IPS-15b (cell line): ENCODE measurements around the gene SLC6A7.

Experiments
- H3K27me3 ChIP-seq: one replicate; pipeline ENCODE4 v1.6.1; 2013; ENCODE audit warnings: low read length; ENCODE audit not compliant: control insufficient read depth, insufficient read depth
- H3K36me3 ChIP-seq: one replicate; pipeline ENCODE4 v1.6.1; 2013; ENCODE audit warnings: low read length; ENCODE audit not compliant: control insufficient read depth, insufficient read depth
- H3K4me1 ChIP-seq: one replicate; pipeline ENCODE4 v1.6.1; 2013; ENCODE audit warnings: mild to moderate bottlenecking, low read length; ENCODE audit not compliant: control insufficient read depth, insufficient read depth
- H3K4me3 ChIP-seq: one replicate; pipeline ENCODE4 v1.5.1; 2013; ENCODE audit warnings: low read depth, low read length
- H3K9ac ChIP-seq: one replicate; pipeline ENCODE4 v1.6.1; 2013; ENCODE audit warnings: low read depth, mild to moderate bottlenecking, low read length
- H3K9me3 ChIP-seq: one replicate; pipeline ENCODE4 v1.6.1; 2013; ENCODE audit warnings: mild to moderate bottlenecking, low read length; ENCODE audit not compliant: control insufficient read depth, insufficient read depth

SLC6A7 gene

DNA sequence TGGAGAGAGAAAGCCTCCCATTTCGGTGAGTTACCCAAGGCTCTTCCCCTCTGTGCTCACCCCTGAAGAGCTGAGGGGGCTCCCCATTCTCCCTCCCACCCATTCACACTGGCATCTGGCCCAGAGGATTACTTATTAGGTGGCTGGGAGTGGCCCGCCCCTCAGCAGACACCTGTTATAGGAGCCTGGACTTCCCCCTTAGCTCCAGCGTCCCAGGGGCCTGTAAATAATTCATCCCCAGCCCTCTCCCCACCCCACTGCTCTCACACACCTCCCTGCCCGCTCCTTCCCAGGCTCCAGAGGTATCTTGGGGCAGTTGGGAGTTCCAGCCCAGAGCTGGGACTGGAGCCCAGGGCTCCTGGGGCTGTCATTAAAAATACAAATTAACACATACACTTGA, 11.6 kb upstream of the SLC6A7 start:
- H3K4me1 ChIP-seq: peaks cover 2% of the 10 kb centered on the region
- peaks cover 23% of the 10 kb centered on the region for H3K27me3 ChIP-seq
- no peaks in the 10 kb centered on the region for H3K9me3 ChIP-seq
- no peaks in the 10 kb centered on the region for H3K36me3 ChIP-seq
- no peak overlapping the region for H3K9ac ChIP-seq
- H3K4me3 ChIP-seq: no peak overlapping the region

DNA sequence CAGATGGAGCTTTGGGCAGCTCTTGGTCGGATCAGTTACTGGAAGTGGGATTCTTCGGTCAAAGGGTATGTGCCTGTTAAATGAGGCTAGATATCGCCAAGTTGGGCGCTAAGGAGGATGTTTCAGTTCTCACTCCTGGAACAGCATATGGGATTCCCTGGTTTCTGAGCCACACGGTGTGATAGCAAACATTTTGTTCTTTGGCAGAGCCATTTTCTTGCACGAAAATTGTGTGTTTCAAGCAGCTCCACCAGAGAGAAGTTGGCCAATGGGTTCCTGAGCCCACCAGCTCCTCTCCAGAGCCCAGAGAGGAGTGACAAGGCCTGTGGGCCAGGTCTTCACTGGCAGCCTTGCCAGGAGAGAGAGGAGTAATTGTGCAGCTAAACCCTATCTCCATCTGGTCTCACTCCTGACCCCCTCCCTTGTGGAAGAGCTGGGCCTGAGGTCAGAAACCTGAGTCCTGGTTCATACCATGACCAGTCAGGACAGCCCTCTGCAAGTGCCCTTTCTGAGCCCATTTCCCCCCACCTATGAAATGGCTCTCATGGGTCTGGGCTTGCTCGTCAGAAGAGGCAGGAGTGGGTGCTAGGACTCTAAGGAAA, 10.7 kb upstream of the SLC6A7 start:
- H3K9me3 ChIP-seq: no peaks in the 10 kb centered on the region
- H3K36me3 ChIP-seq: no peaks in the 10 kb centered on the region
- peaks cover 22% of the 10 kb centered on the region for H3K27me3 ChIP-seq
- H3K9ac ChIP-seq: no peak overlapping the region
- peaks cover 2% of the 10 kb centered on the region for H3K4me1 ChIP-seq
- H3K4me3 ChIP-seq: no peak overlapping the region

DNA sequence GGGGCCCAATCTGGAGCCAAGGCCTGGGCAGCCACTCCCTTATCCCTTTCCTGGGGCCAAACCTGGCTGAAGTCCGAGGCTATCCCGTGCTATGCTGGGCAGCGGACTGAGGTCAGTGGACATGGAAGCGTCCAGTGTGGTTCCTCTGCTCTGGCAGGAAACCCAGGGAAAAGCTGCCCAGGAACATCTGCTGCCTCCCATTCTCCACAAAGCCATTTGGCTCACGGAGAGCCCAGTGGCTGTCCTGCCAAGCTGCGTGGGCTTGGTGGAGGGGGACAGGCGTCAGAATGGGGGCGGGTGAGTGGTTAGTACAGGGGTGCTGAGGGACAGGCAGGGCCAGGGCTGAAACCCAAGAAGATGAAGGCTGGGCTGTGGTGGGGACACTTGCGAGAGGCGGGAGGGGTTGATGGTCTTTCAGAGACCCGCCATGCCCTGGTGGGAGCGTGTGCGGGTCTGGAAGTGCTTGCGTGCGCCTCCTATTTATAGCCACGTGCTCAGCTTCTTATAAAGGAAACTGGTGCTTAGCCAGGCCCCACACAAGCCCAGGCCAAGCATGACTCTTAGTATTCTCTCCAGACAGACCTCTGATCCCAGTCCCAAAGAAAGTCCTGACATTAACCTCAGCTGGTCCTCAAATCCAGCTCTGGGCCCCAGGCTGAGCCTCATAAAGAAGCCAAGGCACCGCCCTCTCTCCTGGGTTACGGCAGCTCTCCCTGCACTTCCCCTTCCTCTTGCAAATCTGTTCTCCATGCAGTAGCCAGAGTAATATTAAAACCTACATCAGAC, 9.4 kb upstream of the SLC6A7 start:
- no peak overlapping the region for H3K4me3 ChIP-seq
- peaks cover 5% of the 10 kb centered on the region for H3K4me1 ChIP-seq
- no peaks in the 10 kb centered on the region for H3K9me3 ChIP-seq

DNA sequence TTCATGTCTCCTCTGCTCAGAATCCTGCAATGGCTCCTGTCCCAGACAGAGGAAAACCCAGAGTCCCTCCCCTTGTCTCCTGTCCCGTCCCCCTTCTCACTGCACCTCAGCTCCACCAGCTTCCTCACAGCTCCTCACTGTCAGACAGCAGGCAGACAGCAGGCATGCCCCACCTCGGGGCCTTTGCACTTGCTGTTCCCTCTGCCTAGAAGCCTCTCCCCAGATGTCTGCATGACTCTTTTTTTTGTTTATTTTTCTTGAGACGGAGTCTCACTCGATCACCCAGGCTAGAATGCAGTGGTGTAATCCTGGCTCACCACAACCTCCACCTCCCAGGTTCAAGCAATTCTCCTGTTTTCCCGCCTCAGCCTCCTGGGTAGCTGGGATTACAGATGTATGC, 8.8 kb upstream of the SLC6A7 start:
- Histone ChIP-seq H3K4me3 (no peak overlapping the region), H3K27me3 (peaks cover 28% of the 10 kb centered on the region), H3K36me3 (no peaks in the 10 kb centered on the region), H3K4me1 (peaks cover 8% of the 10 kb centered on the region), H3K9me3 (no peaks in the 10 kb centered on the region), H3K9ac (no peak overlapping the region)

More for the DNA sequence above, 9.4 kb upstream of the SLC6A7 start:
- Histone ChIP-seq H3K36me3 (no peaks in the 10 kb centered on the region), H3K27me3 (peaks cover 23% of the 10 kb centered on the region), H3K9ac (peak overlapping the region; percentile 37)

DNA sequence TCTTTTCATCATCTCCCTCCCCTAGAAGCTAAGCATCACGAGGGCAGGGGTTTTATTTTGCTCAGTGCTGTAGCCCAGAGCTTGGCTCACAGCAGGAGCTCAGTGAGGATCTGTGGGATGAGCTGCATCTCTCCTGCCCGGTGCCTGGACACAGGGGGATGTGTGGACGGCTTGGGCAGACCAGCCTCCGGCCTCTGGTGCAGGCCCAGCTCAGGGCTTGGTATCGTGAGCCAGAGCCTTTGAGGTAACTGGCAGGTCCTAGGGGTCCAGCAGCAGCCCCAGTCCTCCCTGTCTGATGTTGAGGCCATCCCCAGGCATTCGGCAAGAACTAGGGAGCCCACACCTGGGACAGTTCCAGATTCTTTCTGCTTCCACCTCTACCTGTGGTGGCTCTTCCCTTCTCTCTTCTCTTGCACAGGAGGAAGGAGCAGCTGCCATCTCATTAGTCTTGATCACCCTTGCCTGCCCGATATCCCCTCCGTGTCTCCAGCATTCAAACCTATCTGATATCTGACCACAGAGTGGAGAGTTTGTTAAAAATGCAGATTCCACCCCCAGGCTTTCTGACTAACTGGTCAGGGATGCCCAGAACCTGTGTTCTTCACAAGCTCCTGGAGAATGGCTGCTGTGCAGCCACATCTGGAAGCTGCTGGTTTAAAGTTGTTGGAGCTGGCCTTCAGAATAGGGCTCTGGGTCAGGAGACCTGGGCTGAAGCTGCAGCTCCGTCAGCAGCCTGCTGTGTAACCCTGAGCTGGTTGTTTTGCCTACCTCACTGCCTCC, 7.9 kb upstream of the SLC6A7 start:
- H3K4me3 ChIP-seq: no peak overlapping the region
- no peak overlapping the region for H3K9ac ChIP-seq
- H3K4me1 ChIP-seq: peaks cover 12% of the 10 kb centered on the region
- H3K36me3 ChIP-seq: no peaks in the 10 kb centered on the region
- H3K27me3 ChIP-seq: peaks cover 34% of the 10 kb centered on the region
- H3K9me3 ChIP-seq: no peaks in the 10 kb centered on the region

DNA sequence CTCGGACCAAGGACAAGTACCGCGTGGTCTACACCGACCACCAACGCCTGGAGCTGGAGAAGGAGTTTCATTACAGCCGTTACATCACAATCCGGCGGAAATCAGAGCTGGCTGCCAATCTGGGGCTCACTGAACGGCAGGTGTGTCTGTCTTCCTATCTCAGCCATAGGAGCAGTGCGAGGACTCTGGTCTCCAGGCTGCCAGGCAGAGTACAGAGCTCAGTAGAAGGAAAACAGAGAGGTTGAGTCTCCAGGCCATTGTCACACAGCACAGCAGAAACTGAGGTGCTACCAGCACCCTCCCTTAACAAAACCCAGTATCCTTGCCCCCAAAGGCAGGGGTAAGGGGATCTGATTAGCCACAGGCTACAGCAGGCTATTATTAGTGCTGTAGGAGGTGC, 7.1 kb upstream of the SLC6A7 start:
- Histone ChIP-seq H3K4me1 (peaks cover 12% of the 10 kb centered on the region), H3K36me3 (no peaks in the 10 kb centered on the region), H3K9me3 (no peaks in the 10 kb centered on the region), H3K4me3 (no peak overlapping the region), H3K27me3 (peaks cover 42% of the 10 kb centered on the region), H3K9ac (no peak overlapping the region)

DNA sequence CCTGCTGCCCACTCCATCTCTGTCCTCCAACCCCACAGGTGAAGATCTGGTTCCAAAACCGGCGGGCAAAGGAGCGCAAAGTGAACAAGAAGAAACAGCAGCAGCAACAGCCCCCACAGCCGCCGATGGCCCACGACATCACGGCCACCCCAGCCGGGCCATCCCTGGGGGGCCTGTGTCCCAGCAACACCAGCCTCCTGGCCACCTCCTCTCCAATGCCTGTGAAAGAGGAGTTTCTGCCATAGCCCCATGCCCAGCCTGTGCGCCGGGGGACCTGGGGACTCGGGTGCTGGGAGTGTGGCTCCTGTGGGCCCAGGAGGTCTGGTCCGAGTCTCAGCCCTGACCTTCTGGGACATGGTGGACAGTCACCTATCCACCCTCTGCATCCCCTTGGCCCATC, 6.4 kb upstream of the SLC6A7 start:
- no peak overlapping the region for H3K9ac ChIP-seq
- H3K36me3 ChIP-seq: no peaks in the 10 kb centered on the region
- no peaks in the 10 kb centered on the region for H3K9me3 ChIP-seq
- peaks cover 12% of the 10 kb centered on the region for H3K4me1 ChIP-seq
- H3K27me3 ChIP-seq: peaks cover 48% of the 10 kb centered on the region
- no peak overlapping the region for H3K4me3 ChIP-seq

DNA sequence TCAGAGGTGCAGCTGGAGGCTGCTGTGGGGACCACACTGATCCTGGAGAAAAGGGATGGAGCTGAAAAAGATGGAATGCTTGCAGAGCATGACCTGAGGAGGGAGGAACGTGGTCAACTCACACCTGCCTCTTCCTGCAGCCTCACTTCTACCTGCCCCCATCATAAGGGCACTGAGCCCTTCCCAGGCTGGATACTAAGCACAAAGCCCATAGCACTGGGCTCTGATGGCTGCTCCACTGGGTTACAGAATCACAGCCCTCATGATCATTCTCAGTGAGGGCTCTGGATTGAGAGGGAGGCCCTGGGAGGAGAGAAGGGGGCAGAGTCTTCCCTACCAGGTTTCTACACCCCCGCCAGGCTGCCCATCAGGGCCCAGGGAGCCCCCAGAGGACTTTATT, 5.9 kb upstream of the SLC6A7 start:
- H3K27me3 ChIP-seq: peaks cover 53% of the 10 kb centered on the region
- H3K9me3 ChIP-seq: no peaks in the 10 kb centered on the region
- H3K4me3 ChIP-seq: no peak overlapping the region
- peaks cover 12% of the 10 kb centered on the region for H3K4me1 ChIP-seq
- H3K36me3 ChIP-seq: no peaks in the 10 kb centered on the region
- no peak overlapping the region for H3K9ac ChIP-seq

DNA sequence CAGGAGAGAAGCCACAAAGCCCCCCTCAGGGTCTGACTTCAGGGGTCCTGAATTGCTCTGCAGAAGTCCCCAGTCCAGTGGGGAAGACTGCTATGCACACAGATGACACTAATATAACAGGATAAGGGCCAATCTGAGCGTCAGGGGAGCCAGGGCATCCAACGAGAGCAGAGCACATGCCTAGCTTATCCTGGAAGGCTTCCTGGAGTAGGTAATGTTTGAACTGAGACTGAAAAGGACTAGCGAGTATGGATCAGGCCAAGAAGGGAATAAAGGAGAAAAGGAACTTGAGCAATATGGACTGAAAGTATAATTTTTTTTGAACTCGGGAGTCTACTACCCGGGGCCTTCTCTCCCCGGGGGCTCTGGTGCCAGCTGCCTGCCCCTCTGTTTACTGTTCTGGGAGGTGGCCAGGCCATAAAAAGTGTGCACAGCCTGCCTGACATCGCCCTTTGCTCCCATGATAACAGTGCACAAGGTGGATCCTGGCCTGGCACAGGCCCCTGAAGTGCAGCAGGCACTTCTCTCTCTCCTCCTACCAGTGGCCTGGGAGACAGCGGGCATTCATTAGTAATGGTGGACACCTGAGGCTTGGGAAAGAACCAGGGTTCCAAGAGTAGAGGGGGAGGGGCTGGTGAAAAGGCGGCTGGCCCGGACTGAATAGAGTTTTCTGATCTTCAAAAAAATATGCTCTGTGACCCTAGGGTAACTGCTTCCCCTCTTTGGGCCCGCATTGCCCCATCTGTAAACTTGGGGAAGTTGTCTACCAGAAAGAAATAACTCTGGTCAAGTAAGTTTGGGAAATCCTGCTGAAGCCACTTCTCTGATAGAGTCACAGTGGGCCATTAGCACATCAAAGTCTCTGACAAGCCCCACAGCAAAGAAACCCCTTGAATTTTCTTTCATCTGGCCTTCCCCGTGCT, 4.6 kb upstream of the SLC6A7 start:
- Histone ChIP-seq H3K9me3 (no peaks in the 10 kb centered on the region), H3K36me3 (no peaks in the 10 kb centered on the region), H3K4me3 (no peak overlapping the region), H3K9ac (no peak overlapping the region), H3K4me1 (peaks cover 12% of the 10 kb centered on the region), H3K27me3 (peaks cover 64% of the 10 kb centered on the region)

DNA sequence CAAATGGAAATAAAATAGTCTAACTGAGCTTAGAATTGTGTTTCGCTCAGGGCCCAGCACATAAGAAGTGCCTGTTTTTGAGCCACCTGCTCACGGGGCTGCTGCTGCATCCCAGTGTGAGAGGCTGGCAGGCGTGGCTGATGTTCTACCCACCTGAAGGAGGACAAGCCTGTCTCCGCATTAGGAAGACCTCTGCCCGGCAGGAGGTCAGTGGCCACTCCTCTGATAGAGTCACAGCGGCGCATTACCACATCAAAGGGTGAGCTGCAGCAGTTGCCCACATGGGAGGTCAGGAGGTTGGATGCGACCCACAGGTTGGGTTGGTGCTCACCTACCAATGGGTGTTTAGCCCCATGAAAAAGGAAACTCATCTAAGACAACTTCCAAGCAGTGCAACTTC, 3.7 kb upstream of the SLC6A7 start:
- H3K9me3 ChIP-seq: no peaks in the 10 kb centered on the region
- H3K4me1 ChIP-seq: peaks cover 15% of the 10 kb centered on the region
- H3K4me3 ChIP-seq: no peak overlapping the region
- H3K27me3 ChIP-seq: peaks cover 73% of the 10 kb centered on the region
- H3K36me3 ChIP-seq: no peaks in the 10 kb centered on the region
- H3K9ac ChIP-seq: no peak overlapping the region

DNA sequence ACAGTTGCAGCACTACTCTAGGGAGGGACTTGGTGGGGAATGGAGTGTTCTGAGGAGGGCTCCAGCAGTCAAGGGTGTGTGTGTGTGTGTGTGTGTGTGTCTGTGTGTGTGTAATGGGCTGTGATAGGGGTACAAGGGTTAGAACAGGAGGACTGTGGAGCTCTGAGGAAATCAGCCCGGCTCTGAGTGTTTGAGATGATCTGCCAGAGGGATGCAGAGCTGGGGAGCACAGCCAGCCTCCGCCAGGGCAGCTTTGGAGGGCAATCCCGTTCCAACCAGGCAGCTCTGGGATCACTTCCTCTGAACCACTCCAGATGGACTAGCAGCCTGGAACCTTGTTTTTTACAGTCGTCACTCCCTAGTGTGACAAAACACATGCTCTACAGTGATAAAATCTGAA, 3.0 kb upstream of the SLC6A7 start:
- Histone ChIP-seq H3K4me3 (no peak overlapping the region), H3K9ac (no peak overlapping the region), H3K27me3 (peaks cover 78% of the 10 kb centered on the region), H3K9me3 (no peaks in the 10 kb centered on the region), H3K36me3 (no peaks in the 10 kb centered on the region), H3K4me1 (peaks cover 15% of the 10 kb centered on the region)
